GM18861 (cell line): Measurements from ENCODE around the gene SMIM36.
"Not testable (repeated sequence)": the region's sequence is repeated elsewhere in the genome, so short reads cannot be mapped to it uniquely, and the experiment has no call there.

ENCODE experiments used
- ATAC-seq: cut with Tn5 transposase; IDR thresholded peaks from one replicate; pipeline ENCODE4 v1.9.1; 2021; ENCODE audit not compliant: unreplicated experiment

SMIM36 gene

GRCh38 chr17:55510986-55511721 lies at the start of gene SMIM36:
SMIM36 (minus strand) TSS chr17:55511452.
- ATAC-seq, result no peak

GRCh38 chr17:55555772-55556171 lies 44.5 kb upstream of the SMIM36 start:
- ATAC-seq, result no peak

GRCh38 chr17:55549140-55549539 lies 37.9 kb upstream of the SMIM36 start:
- ATAC-seq, result no peak

GRCh38 chr17:55546991-55547664 lies 35.9 kb upstream of the SMIM36 start:
- ATAC-seq, result no peak

- ATAC-seq, result no peak
Observed at GRCh38 chr17:55546481-55546880, 35.2 kb upstream of the SMIM36 start.

- no peak for ATAC-seq
Observed at GRCh38 chr17:55545806-55546205, 34.6 kb upstream of the SMIM36 start.

GRCh38 chr17:55543709-55544108 lies 32.5 kb upstream of the SMIM36 start:
- no peak for ATAC-seq

- no peak for ATAC-seq
Observed at GRCh38 chr17:55540414-55541091, 29.3 kb upstream of the SMIM36 start.

GRCh38 chr17:55536205-55536604 lies 25.0 kb upstream of the SMIM36 start:
- ATAC-seq, result no peak

GRCh38 chr17:55533608-55534007 lies 22.4 kb upstream of the SMIM36 start:
- no peak for ATAC-seq

- no peak for ATAC-seq
Observed at GRCh38 chr17:55532670-55533069, 21.4 kb upstream of the SMIM36 start.

GRCh38 chr17:55531053-55531728 lies 19.9 kb upstream of the SMIM36 start:
- no peak for ATAC-seq

GRCh38 chr17:55530064-55530463 lies 18.8 kb upstream of the SMIM36 start:
- ATAC-seq, result no peak

GRCh38 chr17:55527540-55528118 lies 16.4 kb upstream of the SMIM36 start:
- ATAC-seq, result no peak

GRCh38 chr17:55524440-55525220 lies 13.4 kb upstream of the SMIM36 start:
- peak; percentile 64 for ATAC-seq

GRCh38 chr17:55523032-55523431 lies 11.8 kb upstream of the SMIM36 start:
- ATAC-seq, result not testable (repeated sequence)

- no peak for ATAC-seq
Observed at GRCh38 chr17:55521186-55521585, 9.9 kb upstream of the SMIM36 start.

- ATAC-seq, result no peak
Observed at GRCh38 chr17:55520402-55520801, 9.2 kb upstream of the SMIM36 start.

- ATAC-seq, result no peak
Observed at GRCh38 chr17:55518510-55518909, 7.3 kb upstream of the SMIM36 start.

- ATAC-seq, result peak; percentile 54
Observed at GRCh38 chr17:55513885-55514590, 2.8 kb upstream of the SMIM36 start.
